Small intestine (tissue), 7 donors: Measurements from ENCODE around the gene C1orf35. TPM values are rescaled to one million over a fixed set of nuclear protein-coding genes. Genes with fewer than 3 reads are reported as not detected.

Experiments used
- DNase-seq, 2 donors: peaks; one replicate each; pipeline versions ENCODE4 v3.0.0 to v3.0.0-alpha.2; 2013
- FAIRE-seq: peaks from 2 replicates; lab custom pipeline; 2012; peaks lifted over from hg19 to GRCh38; lab: Jason Lieb, UNC
- H3K27ac ChIP-seq, 3 donors: one replicate each; pipeline ENCODE4 v1.5.1; 2013; ENCODE audit warnings: low read length in 2 of 3, mild to moderate bottlenecking in 2 of 3, control low read depth in 1 of 3, inconsistent platforms in 1 of 3, low read depth in 1 of 3, moderate library complexity in 1 of 3
- H3K27me3 ChIP-seq, 3 donors: one replicate each; pipeline ENCODE4 v1.6.1; 2013; ENCODE audit warnings: low read length in 3 of 3, inconsistent platforms in 1 of 3; ENCODE audit not compliant: control insufficient read depth in 3 of 3, insufficient read depth in 3 of 3
- H3K36me3 ChIP-seq, 3 donors: one replicate each; pipeline ENCODE4 v1.6.1; 2013; ENCODE audit warnings: low read length in 3 of 3, inconsistent platforms in 1 of 3, low read depth in 1 of 3, mild to moderate bottlenecking in 1 of 3, moderate library complexity in 1 of 3; ENCODE audit not compliant: control insufficient read depth in 3 of 3, insufficient read depth in 2 of 3
- H3K4me1 ChIP-seq, 3 donors: one replicate each; pipeline ENCODE4 v1.6.1; 2013; ENCODE audit warnings: low read length in 2 of 3, inconsistent platforms in 1 of 3, low read depth in 1 of 3, mild to moderate bottlenecking in 1 of 3, moderate library complexity in 1 of 3; ENCODE audit not compliant: control insufficient read depth in 3 of 3, insufficient read depth in 2 of 3
- H3K4me3 ChIP-seq, 3 donors: one replicate each; pipeline ENCODE4 v1.5.1; 2013; ENCODE audit warnings: low read length in 3 of 3, control low read depth in 1 of 3, inconsistent platforms in 1 of 3, low read depth in 1 of 3, mild to moderate bottlenecking in 1 of 3, moderate library complexity in 1 of 3
- H3K9me3 ChIP-seq, 2 donors: one replicate each; pipeline ENCODE4 v1.6.1; 2013; ENCODE audit warnings: low read depth in 1 of 2, low read length in 1 of 2; ENCODE audit not compliant: control insufficient read depth in 2 of 2, insufficient read depth in 1 of 2
- WGBS, 3 donors: extraction: QIAGEN DNeasy Blood & Tissue Kit; methylation state at CpG; one replicate each; pipeline ENCODE4 v1.1.7; 2013; 5-methylcytosine and 5-hydroxymethylcytosine counted together
- polyA plus RNA-seq, 4 donors: library from polyadenylated mRNA; stranded (reverse) in 3 of 4; unstranded in 1 of 4; fragments of 200-250 nt in 3 of 4; fragments of 120-200 nt in 1 of 4; gene quantifications; one replicate each; pipeline versions ENCODE4 v1.2.1 to v1.2.3, GENCODE V29; 2013
- donor health status: healthy with polysubstance abuse.
- donor health status: control.
- donor health status: control.
- donor health status: Bipolar disorder and iron deficiency.
- donor health status: healthy.

Gene C1orf35
- polyA plus RNA-seq, 4 donors, result 15.4 to 18.1 (median 16.0) TPM

DNA sequence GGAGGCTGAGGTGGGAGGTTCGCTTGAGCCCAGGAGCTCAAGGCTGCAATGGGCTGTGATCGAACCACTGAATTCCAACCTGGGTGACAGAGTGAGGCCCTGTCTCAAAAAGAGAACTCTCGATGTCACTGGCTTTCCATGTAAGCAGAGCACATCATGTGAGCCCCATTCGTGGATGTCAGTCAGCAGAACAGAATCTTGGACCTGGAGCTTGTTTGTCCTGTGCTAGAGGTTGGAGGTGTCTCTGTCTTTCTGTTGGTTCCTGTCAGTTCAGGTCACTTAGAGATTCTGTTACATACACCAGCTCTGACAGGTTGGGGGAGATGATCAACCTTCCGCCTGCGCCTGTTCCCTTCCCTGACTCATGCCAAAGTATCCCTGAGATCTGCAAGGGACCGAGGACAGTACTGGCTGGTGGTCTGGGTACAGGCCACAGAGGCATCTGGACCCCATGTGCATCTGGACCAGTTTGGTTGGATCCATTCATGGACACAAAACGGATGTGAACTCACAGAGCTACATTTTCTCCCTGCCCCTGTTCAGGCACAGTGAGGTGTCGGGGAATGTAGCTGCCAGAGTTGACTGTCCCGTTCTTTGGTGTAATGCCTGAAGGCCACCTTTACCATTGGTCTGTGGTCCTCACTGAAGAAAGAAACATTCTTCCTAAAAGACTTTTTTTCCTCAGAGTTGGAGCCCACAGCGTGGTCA is 10.6 kb downstream of the C1orf35 start:
- FAIRE-seq (no peak), DNase-seq (no peak)
- H3K4me3 ChIP-seq, result no peak overlapping the region
- peaks cover 4 to 84% (median 5%) of the 10 kb centered on the region in 3 donors for H3K36me3 ChIP-seq
- H3K27me3 ChIP-seq, result no peaks in the 10 kb centered on the region
- H3K9me3 ChIP-seq, result peaks cover 3 to 26% of the 10 kb centered on the region in 2 donors
- no peak overlapping the region for H3K27ac ChIP-seq
- WGBS, 3 donors, result 82 to 90% (median 83%) methylated on average over 11 of the region's 11 CpGs
- peaks cover 16 to 28% (median 19%) of the 10 kb centered on the region in 3 donors for H3K4me1 ChIP-seq

- Histone ChIP-seq H3K9me3 (peaks cover 3 to 26% of the 10 kb centered on the region in 2 donors), H3K36me3 (peaks cover 4 to 72% (median 5%) of the 10 kb centered on the region in 3 donors), H3K4me1 (peaks cover 16 to 42% (median 26%) of the 10 kb centered on the region in 3 donors), H3K27ac (no peak overlapping the region), H3K4me3 (no peak overlapping the region), H3K27me3 (no peaks in the 10 kb centered on the region)
- FAIRE-seq, result no peak
- no peak for DNase-seq
- WGBS, 3 donors, result 47 to 55% (median 48%) methylated on average over 4 of the region's 4 CpGs
Measured at GRCh38 chr1:228091084-228091483, 12.0 kb downstream of the C1orf35 start.

DNA sequence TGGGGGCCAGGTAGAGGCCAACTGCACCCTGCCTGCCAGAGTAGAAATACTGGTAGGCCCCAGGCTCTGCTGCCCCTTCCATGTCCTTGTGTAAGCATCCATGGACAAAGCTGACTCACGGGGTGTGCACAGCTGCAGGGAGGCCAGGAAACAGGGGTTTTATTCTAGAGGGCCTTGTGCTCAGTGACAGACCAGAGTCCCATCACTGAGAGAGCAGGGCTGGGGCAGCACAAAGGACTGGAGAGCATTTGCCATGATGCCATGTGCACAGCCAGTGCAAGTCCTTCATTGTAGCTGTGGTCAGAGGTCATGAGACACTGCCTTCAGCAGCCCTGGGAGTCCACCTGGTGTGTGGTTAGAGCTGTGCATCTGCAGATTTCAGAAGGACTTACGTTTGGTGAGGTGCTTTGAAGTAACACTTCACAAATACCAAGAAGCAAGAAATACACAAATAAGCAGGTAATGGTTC is 12.5 kb downstream of the C1orf35 start:
- peaks cover 18 to 46% (median 30%) of the 10 kb centered on the region in 3 donors for H3K4me1 ChIP-seq
- peaks cover 4 to 70% (median 5%) of the 10 kb centered on the region in 3 donors for H3K36me3 ChIP-seq
- H3K27me3 ChIP-seq, result no peaks in the 10 kb centered on the region
- 19 to 30% (median 19%) methylated on average over 2 of the region's 2 CpGs for WGBS, 3 donors
- H3K4me3 ChIP-seq, result no peak overlapping the region
- FAIRE-seq (no peak), DNase-seq (no peak)
- H3K9me3 ChIP-seq, result peaks cover 3 to 22% of the 10 kb centered on the region in 2 donors
- no peak overlapping the region for H3K27ac ChIP-seq

DNA sequence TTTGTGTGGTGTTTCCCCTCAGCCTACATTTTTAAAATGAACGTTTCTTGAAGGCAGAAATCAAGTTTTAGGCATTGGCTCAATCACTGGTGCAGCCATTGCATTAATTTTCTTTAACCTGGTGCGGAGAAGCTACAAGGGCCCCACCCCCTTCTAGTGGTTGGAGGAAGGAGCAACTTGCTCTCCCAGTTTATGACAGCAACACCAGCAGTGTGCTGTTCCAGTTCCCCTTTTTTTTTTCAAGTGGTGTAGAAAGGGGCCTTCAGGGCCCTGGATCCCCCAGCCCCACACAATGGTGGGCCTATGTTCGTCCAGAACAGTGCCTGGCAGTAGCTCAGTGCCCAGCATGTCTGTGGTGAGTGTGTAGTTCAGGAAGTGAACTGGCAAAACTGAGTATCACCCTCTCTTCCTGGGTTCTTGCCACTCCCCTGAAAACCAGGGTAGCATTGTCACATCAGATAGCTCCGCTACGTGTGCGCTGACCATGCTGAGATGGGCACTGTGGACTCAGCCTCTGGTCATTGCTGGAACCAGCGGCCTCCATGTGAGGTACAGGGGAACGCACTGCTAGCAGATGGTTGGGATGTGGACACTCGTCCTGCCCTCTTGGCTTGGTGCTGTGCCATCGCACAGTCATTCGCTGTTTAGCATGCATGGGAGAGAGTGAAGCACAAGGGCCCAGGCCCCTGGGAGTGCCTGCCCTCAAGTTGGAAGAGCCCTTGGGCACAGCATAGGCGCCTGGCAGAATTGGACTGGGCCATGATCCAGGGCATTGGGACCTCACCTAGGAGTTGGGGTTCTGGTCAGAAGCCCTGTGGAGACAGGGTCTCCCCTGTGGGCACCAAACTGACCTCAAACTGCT is 13.4 kb downstream of the C1orf35 start:
- peaks cover 4 to 66% (median 5%) of the 10 kb centered on the region in 3 donors for H3K36me3 ChIP-seq
- DNase-seq (no peak), FAIRE-seq (no peak)
- no peaks in the 10 kb centered on the region for H3K27me3 ChIP-seq
- H3K4me3 ChIP-seq, result no peak overlapping the region
- peaks cover 19 to 55% (median 39%) of the 10 kb centered on the region in 3 donors for H3K4me1 ChIP-seq
- H3K9me3 ChIP-seq, result peaks cover 3 to 16% of the 10 kb centered on the region in 2 donors
- peak overlapping the region in 1 of 3 donors; percentile 14 for H3K27ac ChIP-seq
- WGBS, 3 donors, result 60 to 65% (median 63%) methylated on average over 12 of the region's 12 CpGs

- no peak for DNase-seq
- WGBS, 3 donors, result 66 to 70% (median 67%) methylated on average over 21 of the region's 21 CpGs
- H3K27ac ChIP-seq, result peak overlapping the region in 1 of 3 donors; percentile 35
- H3K36me3 ChIP-seq, result peaks cover 2 to 61% (median 5%) of the 10 kb centered on the region in 3 donors
- peaks cover 20 to 62% (median 45%) of the 10 kb centered on the region in 3 donors for H3K4me1 ChIP-seq
- peaks cover 0 to 6% of the 10 kb centered on the region in 2 donors for H3K9me3 ChIP-seq
- no peaks in the 10 kb centered on the region for H3K27me3 ChIP-seq
- FAIRE-seq, result no peak
- H3K4me3 ChIP-seq, result no peak overlapping the region
Measured at GRCh38 chr1:228088586-228089498, 14.3 kb downstream of the C1orf35 start.

DNA sequence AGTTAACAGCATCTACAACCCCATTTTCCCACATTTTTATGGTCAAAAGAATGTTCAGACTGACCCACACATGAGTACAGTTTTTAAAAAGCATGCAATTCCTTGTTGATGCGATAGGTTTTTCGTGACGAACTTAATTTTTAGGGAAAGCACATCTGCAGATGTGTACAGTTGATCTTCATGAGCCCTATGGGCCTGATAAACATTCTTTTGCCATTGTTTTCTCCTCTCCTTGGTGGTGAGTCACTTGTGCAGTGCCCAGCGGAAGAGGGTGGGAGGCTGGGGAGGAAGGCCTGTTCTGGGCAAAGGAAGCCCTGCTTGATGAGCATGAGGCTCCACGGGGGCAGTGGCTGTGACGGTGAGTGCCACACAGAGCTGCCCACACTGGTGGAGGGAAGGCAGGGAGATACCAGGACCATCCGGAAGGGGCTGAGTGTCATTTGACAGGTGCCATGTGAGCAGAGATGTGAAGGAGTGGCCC is 15.3 kb downstream of the C1orf35 start:
- H3K27me3 ChIP-seq, result no peaks in the 10 kb centered on the region
- H3K4me3 ChIP-seq, result no peak overlapping the region
- peaks cover 20 to 61% (median 45%) of the 10 kb centered on the region in 3 donors for H3K4me1 ChIP-seq
- DNase-seq (no peak), FAIRE-seq (no peak)
- peaks cover 0 to 59% (median 2%) of the 10 kb centered on the region in 3 donors for H3K36me3 ChIP-seq
- no peaks in the 10 kb centered on the region for H3K9me3 ChIP-seq
- H3K27ac ChIP-seq, result peak overlapping the region in 1 of 3 donors; percentile 70
- WGBS, 3 donors, result 47 to 53% (median 47%) methylated on average over 7 of the region's 7 CpGs

DNA sequence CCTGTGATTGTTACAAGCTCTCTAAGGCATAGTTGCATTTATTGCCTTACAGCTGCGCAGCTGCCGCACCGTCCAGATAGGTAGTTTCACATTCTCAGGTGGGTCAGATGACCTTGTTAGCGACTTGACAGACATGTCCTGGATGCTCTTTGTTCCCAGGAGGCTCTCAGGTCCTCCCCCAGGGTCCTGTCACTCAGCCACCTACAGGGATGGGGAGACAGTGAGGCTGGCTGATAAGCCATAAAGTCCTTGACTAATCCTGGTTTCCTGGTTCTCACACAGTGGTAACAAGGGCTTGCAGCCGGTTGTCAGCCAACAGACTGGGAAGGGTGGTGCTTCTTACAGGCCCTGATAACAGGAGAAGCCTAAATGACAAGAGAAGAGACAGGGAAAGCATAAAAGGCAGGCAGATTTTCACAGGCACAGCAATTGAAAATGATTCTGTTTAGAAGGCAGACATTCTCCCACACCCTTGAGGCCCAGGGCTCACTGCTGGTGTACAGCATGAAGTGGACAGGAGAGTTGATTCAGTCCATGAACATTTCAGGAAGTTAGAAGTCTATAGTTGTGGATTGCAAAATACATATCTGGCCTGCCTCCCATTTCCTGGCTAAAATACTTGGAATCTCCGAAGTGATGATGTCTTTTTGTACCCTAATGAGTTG is 17.7 kb downstream of the C1orf35 start:
- H3K4me3 ChIP-seq, result peak overlapping the region in 2 of 3 donors; percentile 69 to 92
- no peaks in the 10 kb centered on the region for H3K27me3 ChIP-seq
- no peak for FAIRE-seq
- H3K27ac ChIP-seq, result peak overlapping the region; percentile 50 to 100 (median 97)
- peak; percentile 72 to 91 for DNase-seq
- peaks cover 0 to 43% (median 2%) of the 10 kb centered on the region in 3 donors for H3K36me3 ChIP-seq
- 11 to 32% (median 21%) methylated on average over 6 of the region's 6 CpGs for WGBS, 3 donors
- peaks cover 20 to 66% (median 41%) of the 10 kb centered on the region in 3 donors for H3K4me1 ChIP-seq
- H3K9me3 ChIP-seq, result no peaks in the 10 kb centered on the region
